Stimulated activated CD8-positive, alpha-beta memory T cell treated with anti-CD3 and anti-CD28 coated beads, Interleukin-4, amount 100 ng/mL, for 48 hours (primary cell): ENCODE measurements around the gene RCAN1.
"Not testable (repeated sequence)": the region's sequence is repeated elsewhere in the genome, so short reads cannot be mapped to it uniquely, and the experiment has no call there.

Source experiments
- DNase-seq: peaks from one replicate; pipeline ENCODE4 v3.0.0-alpha.2; 2020

The RCAN1 gene

DNA sequence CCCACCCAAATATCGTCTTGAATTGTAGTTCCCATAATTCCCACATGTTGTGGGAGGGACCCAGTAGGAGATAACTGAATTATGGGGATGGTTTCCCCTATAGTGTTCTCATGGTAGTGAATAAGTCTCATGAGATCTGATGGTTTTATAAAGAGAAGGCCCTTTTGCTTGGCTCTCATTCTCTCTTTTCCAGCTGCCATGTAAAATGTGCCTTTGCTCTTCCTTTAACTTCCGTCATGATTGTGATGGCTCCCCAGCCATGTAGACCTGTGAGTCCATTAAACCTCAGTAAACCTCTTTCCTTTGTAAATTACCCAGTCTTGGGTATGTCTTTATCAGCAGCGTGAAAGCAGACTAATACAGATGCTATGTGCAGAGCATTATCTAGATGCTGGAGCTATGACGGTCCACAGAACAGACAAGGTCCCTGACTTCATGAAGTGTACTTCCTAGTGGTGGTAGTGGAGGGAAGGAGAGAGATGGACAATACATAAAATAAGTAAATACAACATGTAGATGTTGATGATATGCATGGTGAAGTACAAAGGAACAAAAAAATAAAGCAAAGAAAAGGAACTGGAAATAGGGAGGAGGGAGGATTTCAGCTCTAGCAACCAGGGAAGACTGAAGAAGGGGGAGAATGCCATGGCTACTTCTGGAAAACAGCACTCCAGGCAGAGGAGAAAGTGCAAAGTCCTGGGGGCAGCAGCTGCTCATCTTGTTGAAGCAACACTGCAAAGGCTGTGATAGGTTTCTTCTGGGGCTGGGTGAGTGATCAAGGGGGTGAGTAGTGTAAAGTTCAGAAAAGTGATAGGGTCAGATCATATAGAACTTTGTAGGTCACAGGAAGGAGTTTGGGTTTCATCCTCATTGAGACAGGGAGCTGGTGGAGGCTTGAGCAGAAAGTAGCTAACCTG, 6.8 kb upstream of the RCAN1 start:
- DNase-seq: no peak

DNA sequence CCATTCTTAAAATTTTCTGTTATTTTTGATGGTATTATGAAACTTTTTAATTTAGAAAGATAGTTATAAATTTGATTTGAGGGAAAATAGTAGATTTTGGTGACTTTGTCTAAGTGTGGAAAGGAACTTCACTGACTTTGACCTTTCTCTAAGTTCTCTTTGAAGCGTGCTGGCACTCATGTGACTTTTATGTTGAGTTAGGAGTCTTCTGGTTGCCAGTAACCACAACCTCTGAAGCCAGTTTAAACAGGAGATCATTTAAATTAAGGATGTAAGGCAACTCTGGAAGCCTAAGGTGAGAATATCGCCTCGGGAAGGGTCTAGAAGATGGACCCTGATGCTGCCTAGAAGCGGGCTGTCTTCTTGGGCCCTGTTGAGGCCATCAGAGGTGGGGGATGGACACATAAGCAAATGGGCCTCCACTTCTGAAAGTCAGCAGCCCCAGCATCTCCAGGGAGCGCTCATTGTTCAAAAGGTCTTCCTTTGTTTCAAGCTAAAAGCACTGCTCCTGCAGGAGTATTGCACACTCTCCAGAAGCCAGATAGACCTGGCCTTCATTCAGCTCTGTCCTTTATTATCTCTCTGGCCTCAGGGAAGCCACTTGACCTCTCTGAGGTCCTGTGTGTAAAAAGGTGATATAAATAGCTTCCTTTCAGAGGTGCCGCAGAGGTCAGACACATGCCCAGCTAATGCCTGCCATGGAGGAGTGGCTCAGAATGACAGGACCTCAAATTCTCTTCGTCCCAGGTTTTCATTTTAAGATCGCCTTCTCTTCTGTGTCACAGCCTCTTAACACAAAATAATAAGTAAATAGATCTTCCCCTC, 5.1 kb upstream of the RCAN1 start:
- DNase-seq: no peak

DNA sequence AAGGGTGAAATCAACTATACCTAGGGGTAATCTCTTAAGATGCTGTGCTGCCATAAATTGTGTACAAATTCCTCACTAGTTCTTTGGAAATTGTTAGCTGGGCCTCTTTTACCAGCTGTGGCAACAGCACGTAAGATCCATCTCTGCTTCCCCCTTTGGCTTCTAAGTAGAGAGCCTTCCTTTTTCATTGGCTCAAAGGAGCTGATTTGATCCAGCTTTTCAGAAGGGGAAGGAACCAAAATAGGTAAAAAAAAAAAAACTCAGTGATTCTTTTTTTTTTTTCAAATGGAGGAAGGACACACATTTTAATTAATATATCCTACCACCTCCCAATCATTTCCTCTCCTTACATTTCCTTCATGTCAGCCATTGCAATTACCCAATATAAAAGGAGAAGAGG, 4.0 kb upstream of the RCAN1 start:
- DNase-seq: no peak

DNA sequence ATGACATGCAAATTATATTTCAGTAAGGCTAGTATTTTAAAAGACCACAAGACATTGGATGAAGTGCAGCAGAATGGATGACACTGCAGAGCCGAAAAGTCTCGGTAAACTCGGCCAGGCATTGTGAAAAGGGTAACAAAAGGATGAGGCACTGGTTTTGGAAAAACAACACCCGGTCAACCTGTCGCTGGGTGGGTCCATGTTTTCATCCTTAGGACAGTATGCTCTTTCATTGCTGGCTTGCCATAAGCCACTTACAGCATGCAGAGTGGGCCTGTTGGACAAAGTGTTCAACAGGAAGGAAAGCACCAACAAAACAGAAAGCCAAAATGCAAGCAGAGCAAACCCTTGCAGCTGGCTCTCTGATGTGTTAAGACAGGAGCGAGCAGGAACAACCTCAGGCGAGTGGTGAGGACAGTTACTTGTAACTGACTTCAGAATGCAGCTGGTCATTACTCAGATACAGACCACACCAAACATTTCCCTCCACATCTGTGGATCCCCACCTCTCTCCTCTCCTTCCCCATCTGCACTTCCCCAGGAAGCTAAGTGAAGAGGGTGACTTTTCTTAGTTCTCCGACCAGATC, 2.9 kb upstream of the RCAN1 start:
- no peak for DNase-seq

DNA sequence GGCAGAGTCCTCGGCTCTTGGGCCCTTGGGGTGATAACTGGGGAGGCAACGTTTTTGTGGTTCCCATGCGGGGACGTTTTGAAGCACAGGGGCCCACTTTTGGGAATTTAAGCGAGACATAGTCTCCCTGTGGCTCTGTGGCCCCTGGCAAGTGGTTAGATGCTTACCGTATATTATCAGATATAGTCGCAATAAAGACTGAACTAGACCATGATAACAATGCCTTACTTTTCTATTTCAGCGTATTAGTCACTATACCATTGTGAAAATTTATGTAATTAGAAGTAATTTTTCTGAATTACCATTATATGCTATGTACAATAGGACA, 538 bp upstream of the RCAN1 start:
- DNase-seq: no peak

DNA sequence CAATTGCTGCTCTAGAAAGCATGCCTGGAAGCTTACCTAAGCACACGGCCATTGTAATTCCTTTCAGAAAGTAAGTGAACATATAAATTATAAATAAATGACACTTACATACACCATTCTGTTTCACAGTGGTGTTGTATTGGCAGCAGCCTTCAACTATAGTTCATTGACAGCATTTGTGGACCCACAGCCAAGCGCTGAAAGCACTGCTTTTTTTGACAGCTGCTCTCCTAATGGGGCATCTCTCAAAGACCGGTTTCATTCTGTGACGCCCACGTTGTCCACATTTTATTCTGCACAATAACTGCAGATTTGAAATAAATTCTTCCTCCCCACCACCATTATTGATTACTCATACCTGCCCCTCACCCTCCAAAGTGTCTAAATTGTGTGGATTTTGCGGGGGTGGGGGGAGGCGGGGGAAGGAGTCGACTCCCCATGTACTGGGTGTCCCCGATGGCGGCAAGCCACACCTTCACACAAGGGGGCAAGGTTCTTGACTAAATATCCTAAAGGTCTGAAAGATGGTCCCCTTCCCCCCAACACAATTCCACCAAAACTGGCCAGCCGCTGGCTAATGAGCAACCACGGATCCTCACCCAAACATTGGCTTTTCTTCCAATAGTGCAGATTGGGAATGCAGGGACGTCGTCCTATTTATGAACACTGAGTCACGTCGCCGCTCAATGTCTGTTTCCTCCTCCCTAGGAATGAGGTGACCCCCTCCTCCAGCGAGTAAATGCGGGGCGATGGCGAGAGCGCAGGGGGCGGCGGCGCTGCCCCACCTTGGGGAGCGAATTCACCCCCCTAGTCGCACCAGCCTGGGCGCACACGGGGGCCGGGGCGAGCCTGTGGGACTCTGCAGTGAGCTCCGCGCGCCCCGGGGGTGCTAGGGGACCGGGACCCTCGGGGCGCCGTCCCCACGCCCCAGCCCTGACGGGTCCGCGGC, 960 bp downstream of the RCAN1 start:
- DNase-seq: no peak

DNA sequence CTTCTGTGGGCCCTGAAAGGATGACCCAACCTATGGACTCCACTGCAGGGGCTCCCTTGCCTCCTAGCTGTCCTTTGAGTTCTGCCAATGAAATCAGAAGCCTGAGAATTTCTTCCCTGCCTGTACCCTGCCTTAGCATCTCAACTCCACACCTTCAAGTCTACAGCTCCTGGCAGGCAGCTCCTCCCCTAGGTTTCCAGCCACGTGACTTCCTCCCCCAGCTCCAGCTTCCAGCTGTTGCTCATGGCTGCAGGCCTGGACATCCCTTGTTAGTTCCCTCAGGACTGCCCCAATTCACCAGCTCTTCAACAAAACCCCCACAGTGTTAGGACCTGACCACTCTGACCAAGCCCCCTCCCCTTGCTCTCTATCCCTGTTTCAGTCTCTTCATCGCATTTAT, 2.4 kb downstream of the RCAN1 start:
- no peak for DNase-seq

DNA sequence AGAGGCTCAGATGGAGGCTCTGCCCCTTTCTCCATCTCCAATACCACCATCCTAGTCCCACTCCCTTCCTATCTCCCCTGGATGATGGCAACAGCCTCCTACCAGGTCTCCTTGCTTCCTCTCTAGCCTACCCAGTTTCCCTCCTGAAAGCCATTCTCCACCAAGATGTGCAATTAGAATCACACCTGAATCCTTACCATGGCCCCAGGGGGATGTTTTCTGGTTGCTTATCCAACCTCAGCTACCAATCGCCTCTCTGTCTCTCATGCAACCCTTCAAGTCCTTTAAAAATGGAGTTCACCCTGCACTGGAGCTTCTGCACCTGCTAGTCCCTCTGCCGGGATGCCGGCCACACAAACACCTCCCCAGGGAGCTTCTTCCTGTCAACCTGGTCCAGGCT, 2.9 kb downstream of the RCAN1 start:
- no peak for DNase-seq

DNA sequence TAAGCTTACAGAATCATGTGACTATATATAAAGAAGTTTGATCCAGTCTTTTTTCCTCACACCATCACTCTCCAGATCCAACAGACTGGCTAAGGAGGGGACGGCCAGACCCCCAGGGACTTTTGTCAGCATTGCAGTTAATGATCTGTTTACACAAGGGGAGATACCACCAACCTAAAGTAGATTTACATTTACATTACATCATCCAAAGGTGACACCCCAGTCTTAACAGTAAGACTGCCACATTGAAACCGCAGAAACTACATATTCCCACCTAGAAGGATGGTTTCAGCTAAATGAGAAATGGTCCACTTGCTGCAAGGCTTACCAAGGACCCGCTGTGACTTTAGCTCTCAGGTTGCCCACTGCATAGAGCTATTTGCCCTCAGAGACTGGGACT, 3.4 kb downstream of the RCAN1 start:
- DNase-seq: no peak

DNA sequence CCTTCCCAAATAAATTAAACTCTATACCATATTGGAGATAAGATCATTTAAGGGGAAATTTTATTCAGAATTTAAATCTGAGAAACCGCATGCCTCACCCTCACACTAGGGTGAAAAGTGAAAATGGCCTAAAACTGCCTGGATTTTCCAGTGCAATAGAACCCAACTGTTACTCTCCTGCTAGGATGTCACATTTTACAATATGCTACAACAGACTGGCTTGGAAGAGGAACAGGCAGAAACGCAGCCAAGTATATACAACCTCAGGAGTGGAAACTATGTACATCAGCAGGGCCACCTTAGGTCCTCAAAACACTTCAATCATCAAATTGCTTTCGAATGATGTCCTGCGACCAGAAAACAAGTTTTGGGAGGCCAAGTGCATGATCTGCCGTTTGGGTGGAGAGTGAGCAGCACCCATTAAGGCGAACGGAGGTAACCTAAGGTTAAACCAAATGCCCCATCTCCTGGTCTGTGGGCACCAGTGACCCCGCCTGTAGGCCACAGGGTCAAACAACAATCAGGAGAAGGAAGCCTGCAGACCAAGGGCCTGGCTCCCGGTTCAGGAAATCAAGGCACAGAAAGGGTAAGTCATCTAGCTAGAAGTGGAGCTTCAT, 4.9 kb downstream of the RCAN1 start:
- DNase-seq: no peak

DNA sequence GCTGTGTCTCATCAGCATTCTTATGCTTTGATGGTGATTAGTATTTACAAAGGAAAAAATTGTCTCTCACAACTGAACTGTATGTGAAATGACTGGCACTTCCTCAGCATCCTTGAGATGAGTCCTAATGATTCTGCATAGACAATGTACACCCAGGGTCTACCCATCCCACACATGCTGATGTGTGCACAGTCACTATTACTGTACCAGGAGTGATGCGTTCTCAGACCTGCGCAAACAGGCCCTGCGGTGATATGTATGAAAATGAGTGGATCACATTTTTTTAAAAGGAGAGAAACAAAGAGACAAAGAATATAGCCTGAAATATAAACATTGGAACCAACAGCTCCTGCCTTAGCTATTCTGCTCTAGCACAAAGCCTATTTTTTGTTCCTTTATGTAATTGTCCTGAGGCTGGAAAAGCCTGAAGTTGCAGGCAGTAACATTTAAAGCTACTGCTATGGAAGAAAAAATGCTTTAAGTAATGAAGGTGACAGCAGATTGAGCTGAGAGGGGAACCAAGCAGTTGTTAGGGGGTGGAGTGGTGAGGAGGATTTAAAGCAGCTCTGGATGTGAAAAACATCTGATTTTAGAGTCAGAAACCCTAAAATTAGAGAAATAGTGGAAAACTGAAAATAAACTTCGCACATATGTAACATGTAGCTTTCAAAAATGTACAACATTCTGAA, 5.5 kb downstream of the RCAN1 start:
- no peak for DNase-seq

DNA sequence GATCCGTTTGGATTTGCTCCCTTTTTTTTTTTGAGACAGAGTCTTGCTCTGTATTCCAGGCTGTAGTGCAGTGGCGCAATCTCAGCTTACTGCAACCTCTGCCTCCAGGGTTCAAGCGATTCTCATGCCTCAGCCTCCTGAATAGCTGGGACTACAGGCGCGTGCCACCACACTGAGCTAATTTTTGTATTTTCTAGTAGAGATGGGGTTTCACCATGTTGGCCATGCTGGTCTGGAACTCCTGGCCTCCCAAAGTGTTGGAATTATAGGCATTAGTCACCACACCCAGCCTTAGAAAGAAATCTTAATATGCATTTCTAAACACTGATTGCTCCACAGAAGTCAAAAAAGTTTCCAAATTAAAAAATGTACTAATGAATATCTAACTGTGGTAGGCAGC, 7.5 kb downstream of the RCAN1 start:
- DNase-seq: not testable (repeated sequence)

DNA sequence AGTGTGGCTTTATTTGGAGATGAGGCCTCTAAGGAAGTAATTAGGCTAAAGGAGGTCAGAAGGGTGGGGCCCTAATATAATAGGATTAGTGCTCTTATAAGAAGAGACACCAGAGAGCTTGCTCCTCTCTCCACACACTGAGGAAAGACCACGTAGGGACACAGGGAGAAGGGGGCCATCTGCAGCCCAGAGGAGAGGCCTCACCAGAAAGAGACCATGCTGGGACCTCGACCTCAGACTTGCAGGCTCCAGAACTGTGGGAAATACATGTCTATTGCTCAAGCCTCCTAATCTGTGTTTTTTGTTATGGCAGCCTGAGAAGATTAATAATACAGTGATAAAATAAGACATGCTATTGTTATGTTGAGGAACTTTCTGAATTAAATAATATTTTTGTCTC, 8.3 kb downstream of the RCAN1 start:
- DNase-seq: no peak

DNA sequence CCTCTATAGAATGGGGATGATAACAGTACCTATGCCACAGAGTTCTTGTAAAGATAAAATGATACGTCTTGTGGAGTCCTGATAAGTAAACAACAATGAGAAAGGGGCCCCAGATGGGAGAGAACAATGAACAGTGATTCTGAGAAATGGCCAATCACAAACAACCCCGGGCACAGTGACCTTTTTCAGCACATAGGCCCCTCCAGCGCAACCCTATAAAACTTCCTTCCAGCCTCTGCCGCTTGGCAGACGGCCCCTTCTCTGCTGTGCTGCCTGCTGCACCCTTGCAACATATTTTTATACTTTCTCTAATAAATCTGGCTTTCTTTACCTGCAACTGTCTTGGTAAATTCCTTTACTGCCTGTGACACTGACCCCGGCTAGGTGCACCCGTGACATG, 8.9 kb downstream of the RCAN1 start:
- no peak for DNase-seq

DNA sequence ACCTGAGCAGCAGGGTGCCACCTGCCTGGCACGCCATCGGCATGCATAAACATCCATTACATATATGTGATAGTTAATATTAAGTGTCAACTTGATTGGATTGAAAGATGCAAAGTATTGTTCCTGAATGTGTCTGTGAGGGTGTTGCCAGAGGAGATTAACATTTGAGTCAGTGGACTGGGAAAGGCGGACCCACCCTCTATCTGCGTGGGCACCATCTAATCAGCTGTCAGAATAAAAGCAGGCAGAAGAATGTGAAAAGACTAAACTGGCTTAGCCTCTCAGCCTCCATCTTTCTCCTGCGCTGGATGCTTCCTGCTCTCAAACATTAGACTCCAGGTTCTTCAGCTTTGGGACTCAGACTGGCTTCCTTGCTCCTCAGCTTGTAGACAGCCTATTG, 10.0 kb downstream of the RCAN1 start:
- DNase-seq: not testable (repeated sequence)

DNA sequence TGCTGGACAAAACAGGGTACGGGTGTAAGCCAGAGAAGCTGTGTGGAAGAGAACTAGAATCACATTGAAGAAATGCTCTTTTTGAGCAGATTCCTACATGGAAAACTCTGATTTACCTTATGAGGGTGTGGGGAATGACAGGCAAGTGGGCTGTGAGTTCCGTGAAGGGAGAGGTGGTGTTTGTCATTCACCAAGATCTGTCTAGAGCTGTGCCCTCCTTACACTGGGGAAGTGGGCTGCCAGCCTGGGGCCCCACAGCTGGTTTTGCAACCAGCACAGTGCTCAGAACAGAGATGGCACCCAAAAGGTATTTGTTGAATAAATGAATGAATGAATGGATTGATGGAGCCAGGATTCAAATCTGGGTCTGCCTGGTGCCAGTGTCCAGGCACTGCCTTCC, 10.4 kb downstream of the RCAN1 start:
- no peak for DNase-seq

DNA sequence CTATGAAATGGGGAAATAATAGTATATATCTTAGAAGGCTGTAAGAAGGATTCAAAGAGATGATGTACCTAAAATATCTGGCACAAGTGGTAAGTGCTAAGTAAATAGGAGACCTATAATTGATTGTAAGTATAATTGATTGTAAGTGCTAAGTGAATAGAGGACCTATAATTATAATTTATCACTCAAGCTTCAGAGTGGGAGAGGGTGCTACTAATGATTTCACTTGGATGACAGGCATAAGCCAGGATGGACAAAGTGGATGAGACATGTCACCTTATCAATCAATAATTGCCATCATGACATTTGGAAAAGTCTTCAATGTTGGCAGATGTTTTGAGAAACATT, 11.2 kb downstream of the RCAN1 start:
- DNase-seq: no peak

DNA sequence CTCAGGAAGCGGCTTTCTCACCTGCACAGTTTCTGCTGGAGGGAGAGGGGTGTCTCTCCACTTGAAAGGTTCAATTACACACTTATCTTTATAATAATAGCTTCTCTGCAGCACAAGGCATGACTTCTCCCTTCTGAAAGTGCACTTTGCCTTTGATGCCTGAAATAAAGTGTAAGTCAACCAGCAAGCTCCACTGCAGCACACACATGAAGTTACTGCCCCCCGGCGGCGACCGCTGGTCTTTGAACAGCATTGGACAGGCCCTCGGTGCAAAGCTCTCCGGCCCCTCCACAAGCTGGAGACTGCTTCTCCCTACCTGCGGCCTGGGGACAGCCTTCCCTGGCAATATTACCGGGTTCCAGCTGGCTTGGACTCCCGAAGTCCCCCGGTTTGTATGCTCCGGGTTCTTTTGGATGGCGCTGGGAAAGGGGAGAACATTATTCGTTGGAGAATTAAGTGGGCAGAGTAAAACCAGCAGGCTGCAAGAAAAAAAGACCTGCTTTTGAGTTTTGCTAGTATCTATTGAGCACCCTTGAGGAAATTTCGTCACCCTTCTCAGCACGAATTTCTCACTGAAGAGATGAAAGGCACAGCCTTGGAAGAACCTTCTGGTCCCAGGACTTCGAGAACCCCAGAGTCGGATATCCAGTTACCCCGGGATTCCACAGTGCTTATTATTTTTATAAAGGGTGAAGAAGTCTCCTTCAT, 11.8 kb downstream of the RCAN1 start:
- DNase-seq: peak; percentile 81

DNA sequence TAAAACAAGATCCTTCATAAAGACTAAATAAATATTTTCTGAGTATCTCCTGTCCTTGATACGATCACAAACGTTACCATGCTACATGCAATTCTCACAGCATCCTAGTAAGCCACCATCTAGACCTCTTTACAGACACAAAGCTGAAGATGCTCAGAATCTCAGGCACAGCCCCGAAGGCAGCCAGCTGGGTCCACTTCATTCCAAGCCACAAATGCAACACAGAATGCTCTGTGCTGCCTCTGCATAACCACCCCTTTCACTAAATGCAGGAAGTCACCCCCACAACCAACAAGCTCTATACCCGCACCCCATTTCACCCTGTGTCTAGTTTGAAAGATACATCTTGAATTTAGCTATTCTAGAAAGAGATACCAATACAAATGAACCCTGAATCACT, 12.9 kb downstream of the RCAN1 start:
- no peak for DNase-seq

DNA sequence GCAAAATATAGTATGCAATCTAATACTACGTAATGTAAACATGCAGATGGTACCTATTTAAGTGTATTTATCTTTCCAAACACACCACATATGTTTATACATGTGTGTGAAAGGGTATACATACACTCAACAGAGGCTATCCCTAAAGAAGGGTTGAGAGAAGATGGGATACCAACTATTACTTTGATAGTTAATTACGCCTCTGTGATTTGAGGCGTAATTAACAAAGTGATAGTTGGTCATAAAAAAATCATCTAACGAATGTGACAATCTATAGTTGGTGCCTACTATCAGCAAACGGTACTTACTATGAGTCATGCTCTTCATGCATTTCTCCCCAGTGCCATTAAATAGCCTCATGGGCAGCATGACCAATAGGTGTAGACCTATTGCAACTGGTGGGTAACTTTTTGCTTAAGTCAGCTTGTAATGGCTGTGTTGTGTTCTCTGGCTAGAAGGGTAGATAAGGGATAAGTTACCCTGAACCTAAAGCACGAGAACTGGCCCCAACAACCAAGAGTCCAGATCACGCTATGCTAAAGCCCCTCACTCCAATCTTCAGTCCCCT, 15.3 kb downstream of the RCAN1 start:
- no peak for DNase-seq

DNA sequence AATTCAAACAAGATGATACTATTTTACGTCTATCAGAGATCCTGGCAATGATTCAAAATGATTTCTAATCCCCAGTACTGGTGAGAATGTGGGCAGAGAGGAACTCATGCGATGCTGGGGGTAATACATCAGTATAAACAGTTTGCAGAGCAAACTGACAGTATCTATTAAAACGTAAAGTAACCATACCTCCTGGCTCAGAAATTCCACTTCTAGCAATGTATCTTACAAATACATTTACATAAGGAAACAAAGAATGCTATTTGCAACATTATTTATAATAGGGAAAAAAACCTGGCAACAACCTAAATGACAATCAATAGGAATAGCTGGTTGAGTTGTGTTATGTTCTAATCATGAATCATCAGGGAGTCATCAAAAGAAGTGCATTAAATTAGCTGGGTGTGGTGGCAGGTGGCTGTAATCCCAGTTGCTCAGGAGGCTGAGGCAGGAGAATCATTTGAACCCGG, 15.9 kb downstream of the RCAN1 start:
- no peak for DNase-seq
